Measurements from ENCODE around the gene PMF1.
A peak's percentile ranks its signal among the peaks of the same experiment; 100 is the strongest.
"Not testable (repeated sequence)": the region's sequence is repeated elsewhere in the genome, so short reads cannot be mapped to it uniquely, and the experiment has no call there.

Gene PMF1, protein sequence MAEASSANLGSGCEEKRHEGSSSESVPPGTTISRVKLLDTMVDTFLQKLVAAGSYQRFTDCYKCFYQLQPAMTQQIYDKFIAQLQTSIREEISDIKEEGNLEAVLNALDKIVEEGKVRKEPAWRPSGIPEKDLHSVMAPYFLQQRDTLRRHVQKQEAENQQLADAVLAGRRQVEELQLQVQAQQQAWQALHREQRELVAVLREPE

DNA sequence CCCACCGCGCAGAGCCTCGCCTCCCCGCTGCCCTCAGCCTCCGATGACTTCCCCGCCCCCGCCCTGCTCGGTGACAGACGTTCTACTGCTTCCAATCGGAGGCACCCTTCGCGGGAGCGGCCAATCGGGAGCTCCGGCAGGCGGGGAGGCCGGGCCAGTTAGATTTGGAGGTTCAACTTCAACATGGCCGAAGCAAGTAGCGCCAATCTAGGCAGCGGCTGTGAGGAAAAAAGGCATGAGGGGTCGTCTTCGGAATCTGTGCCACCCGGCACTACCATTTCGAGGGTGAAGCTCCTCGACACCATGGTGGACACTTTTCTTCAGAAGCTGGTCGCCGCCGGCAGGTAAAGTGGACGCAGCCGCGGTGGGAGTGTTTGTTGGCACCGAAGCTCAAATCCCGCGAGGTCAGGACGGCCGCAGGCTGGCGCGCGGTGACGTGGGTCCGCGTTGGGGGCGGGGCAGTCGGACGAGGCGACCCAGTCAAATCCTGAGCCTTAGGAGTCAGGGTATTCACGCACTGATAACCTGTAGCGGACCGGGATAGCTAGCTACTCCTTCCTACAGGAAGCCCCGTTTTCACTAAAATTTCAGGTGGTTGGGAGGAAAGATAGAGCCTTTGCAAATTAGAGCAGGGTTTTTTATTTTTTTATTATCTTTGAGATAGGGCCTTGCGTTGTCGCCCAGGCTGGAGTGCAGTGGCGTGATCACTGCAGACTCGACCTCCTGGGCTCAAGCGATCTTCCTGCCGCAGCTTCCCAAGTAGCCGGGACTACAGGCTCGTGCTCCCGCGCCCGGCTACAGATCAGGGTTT is at the start of gene PMF1:
TSS of gene PMF1 (plus strand) at position 175 of the 811 bp plus-strand sequence. CDS start at position 184, 9 bp downstream.
- DNase-seq (ENCODE audit: low read depth) = peak; percentile 93

DNA sequence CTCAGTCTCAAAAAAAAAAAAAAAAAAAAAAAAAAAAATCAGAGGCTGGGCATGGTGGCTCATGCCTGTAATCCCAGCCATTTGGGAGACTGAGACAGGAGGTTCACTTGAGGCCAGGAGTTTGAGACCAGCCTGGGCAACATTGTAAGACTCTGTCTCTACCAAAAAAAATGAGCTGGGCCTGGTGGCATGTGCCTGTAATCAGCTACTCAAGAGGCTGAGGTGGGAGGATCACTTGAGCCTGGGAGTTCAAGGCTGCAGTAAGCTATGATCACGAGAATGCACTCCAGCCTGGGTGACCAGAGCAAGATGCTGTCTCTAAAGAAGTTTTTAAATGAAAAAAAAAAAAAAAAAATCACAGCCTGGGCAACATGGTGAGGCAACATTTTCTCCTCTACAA is 49.1 kb upstream of the PMF1 start:
- no peak for DNase-seq (ENCODE audit: low read depth)

DNA sequence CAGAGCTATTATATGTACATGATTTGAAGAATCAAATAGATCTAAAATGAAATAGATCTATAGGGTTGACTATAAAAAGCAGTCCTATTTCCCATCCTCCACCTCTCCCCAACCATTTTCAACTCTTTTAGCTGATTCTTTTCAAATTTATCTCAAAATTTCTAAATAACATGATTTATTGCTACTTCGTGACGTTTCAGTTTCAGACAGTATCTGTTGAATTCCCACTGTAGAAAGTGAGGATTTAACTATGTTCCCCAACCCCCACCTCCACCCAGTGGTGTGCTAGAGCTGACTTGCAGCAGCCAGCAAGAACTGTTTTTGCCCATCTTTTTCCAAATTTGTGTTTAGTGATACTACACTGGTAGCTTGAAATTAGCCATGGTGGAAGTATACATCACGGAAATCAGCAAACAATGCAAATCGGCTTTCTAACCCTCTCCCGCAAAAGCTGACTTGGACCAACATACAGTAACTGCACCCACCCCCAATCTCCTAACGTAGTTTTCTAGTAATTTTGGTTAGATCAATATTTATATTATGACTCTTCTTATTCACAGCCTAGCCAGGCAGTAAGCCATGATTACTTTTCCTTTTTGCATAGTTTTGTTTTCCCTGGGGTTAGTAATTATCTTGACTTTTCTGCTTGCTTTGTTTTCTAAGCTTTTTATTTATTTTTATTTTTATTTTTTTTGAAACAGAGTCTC is 48.5 kb upstream of the PMF1 start:
- no peak for DNase-seq (ENCODE audit: low read depth)

DNA sequence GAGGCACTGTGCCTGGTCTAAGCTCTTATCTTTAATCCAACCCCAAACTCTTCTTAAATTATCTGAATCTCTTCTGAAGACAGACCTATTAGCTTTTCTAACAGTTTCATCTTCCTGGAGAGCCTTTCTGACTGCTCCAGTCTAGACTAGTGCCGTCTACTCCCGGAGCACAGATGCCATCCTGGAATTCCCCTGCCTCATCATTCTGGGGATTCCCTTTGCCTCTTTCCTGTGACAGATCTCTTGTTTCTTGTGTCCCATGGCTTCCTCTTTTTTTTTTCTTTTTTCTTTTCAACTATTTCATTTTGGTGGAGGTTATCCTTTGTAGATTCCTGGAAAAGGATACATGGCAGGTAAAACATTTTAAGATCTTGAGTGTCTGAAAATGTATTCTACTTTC is 47.7 kb upstream of the PMF1 start:
- DNase-seq (ENCODE audit: low read depth) = no peak

DNA sequence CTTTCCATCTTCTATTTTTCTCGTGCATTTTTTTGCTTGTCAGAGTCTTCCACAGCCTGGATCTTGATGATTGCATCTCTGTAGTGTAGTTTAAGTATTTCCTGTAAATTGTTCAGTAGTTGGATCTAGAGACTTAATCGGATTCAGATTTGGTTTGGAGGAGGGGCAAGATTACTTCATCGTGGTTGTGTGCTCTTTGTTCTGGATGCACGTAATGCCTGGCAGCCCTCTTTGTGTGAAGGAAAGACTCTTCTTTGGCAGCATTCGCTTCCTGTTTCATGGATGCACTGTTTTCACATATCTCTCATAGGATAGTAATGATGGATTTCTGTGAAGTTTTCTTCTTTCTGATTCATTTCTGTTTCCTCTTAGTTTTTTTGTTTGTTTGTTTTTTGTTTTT is 45.3 kb upstream of the PMF1 start:
- no peak for DNase-seq (ENCODE audit: low read depth)

DNA sequence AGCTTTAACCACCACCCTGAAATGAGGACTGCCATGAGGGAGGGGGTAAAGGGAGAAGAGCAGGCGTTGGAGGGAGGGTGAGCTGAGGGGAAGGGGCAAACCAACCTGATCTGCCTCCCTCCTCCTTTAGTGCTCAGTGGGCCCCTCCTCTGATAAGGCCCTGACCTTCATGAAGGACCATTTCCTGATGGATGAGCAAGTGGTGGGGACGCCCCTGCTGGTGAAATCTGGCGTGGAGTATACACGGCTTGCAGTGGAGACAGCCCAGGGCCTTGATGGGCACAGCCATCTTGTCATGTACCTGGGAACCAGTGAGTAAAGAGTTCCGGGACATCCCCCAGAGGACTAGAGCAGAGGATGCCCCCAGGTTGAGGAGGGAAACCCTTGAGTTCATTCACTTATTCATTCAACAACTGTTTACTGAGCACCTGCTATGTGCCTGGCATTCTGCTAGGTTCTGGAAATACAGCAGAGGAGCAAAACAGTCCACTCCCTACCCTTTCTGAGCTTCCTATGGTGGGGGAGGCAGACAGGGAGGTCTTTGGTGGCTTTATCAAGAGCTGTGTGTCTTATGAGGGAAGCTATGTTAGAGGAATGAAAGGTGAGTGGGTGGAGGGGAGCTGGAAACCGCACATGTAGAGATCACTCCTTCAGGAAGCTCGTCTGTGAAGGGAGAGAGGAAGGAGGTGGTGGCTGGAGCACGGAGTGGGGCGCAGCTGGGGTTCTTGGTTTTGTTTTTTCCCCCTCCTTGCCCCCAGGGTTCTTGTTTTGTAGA is 39.9 kb upstream of the PMF1 start:
- DNase-seq (ENCODE audit: low read depth) = no peak

DNA sequence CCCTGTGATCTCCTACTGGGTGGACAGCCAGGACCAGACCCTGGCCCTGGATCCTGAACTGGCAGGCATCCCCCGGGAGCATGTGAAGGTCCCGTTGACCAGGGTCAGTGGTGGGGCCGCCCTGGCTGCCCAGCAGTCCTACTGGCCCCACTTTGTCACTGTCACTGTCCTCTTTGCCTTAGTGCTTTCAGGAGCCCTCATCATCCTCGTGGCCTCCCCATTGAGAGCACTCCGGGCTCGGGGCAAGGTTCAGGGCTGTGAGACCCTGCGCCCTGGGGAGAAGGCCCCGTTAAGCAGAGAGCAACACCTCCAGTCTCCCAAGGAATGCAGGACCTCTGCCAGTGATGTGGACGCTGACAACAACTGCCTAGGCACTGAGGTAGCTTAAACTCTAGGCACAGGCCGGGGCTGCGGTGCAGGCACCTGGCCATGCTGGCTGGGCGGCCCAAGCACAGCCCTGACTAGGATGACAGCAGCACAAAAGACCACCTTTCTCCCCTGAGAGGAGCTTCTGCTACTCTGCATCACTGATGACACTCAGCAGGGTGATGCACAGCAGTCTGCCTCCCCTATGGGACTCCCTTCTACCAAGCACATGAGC is 36.1 kb upstream of the PMF1 start:
- DNase-seq (ENCODE audit: low read depth) = no peak

DNA sequence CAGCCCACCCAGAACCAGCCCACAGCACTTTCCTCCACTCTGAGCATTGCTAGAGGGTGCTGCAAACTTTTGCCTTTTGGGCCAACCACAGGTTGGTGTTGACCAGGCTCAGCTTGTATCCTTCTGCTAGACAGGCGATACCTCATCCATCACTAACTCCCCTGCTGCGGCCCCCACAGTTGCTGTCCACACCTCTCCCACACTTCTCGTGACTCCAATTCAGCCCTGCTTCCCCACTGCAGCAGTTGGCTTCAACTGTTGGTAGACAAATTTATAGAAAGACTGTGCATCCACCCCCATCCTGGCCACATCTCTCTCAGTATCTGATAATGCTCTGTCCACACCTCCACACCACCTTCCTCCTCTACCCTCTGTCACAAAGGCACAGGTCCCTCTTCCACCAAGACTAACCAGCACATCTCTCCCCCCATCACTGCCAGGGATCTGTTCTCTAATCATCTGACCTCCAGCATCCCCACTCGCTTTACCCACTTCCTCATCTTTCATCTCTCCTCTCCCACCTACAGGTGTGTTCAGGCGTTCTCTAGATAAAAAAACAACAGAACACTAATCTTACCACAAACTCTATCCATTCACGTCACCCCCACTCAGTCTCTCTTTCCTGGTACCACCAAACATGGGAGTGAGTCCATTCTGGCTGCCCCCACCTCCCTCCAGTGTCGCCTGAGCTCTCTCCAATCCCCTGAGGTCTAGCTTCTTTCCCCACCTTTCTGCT is 34.7 kb upstream of the PMF1 start:
- no peak for DNase-seq (ENCODE audit: low read depth)

DNA sequence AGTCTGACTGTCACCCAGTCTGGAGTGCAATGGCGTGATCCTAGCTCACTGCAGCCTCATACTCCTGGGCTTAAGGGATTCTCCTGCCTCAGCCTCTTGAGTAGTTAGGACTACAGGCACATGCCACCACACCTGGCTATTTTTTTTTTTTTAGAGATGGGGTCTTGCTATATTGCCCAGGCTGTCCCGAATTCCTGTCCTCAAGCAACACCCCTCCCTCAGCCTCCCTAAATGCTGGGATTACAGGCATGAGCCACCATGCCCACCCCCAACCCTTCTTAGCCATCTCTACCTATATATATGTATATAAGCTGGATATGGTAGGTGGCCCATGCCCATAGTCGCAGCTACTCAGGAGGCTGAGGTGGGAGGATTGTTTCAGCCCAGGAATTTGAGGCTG is 32.3 kb upstream of the PMF1 start:
- no peak for DNase-seq (ENCODE audit: low read depth)

DNA sequence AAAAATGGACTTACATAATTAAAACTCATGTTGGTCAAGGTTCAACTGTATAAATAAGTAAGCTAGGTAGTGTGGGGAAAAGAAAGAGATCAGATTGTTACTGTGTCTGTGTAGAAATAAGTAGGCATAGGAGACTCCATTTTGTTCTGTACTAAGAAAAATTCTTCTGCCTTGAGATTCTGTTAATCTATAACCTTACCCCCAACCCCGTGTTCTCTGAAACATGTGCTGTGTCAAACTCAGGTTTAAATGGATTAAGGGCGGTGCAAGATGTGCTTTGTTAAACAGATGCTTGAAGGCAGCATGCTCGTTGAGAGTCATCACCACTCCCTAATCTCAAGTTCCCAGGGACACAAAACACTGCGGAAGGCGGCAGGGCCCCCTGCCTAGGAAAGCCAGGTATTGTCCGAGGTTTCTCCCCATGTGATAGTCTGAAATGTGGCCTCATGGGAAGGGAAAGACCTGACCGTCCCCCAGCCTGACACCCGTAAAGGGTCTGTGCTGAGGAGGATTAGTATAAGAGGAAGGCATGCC is 31.3 kb upstream of the PMF1 start:
- DNase-seq (ENCODE audit: low read depth) = not testable (repeated sequence)

DNA sequence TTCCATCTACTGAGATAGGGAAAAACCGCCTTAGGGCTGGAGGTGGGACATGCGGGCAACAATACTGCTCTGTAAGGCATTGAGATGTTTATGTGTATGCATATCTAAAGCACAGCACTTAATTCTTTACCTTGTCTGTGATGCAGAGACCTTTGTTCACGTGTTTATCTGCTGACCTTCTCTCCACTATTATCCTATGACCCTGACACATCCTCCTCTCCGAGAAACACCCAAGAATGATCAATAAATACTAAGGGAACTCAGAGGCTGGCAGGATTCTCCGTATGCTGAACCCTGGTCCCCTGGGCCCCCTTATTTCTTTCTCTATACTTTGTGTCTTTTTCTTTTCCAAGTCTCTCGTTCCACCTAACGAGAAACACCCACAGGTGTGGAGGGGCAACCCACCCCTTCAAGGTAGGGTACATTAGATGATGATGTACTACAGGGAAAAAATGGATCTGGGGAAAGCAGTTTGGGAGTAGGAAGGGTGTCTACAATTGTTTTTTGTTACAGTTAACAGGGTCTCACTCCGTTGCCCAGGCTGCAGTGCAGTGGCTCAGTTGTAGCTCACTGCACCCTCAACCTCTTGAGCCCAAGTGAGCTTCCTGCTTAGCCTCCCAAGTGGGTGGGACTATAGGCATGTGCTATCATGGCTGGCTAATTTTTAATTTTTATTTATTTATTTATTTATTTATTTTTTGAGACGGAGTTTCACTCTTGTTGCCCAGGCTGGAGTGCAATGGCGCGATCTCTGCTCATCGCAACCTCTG is 30.6 kb upstream of the PMF1 start:
- not testable (repeated sequence) for DNase-seq (ENCODE audit: low read depth)

DNA sequence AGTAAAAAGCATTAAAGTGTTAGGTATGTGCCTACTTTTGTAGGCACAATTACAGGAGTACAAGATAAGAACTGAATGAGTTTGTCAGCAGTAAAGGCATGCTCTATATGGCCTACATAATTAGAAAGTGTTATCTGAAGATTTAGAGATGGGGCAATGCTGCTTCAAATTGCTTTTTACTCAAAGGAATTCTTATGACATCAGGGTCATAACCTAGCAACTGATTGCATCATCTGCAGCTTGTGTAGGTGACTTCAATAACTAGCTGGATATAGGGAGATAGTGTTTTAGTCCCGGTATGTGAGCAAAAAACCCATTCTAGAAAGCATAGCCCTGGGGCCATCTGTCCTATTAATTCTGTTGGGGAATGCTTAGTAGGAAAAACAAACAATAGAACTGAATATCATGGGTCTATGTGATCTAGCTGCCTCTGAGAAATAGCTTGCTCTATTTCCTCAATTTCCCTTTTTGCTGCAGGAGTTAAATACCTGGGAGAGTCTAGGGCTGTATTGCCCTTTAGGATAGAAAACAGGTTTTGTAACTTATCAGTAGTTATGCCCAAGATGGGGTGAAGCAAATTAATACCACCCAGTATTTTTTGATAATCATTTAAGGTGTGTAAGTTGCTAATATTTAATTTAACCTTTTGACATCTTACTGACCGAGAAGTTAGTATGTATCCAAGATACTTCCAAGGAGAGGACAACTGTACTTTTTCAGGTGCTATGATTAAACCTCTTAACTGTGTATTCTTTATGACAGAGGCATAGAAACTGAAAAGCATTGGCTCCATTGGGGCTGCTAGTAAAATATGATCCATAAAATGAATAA is 26.2 kb upstream of the PMF1 start:
- DNase-seq (ENCODE audit: low read depth) = not testable (repeated sequence)

DNA sequence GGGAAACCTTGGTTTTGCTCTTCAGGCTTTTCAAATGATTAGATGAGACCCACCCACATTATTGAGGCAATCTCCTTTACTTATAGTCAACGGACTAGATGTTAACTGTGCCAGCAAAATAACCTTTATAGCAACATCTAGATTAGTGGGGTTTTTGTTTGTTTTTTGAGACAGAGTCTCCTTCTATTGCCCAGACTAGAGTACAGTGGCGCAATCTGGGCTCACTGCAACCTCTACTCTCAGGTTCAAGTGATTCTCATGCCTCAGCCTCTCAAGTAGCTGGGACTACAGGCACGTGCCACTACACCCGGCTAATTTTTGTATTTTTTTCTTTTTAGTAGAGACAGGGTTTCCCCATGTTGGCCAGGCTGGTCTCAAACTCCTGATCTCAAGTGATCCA is 22.5 kb upstream of the PMF1 start:
- DNase-seq (ENCODE audit: low read depth) = not testable (repeated sequence)

DNA sequence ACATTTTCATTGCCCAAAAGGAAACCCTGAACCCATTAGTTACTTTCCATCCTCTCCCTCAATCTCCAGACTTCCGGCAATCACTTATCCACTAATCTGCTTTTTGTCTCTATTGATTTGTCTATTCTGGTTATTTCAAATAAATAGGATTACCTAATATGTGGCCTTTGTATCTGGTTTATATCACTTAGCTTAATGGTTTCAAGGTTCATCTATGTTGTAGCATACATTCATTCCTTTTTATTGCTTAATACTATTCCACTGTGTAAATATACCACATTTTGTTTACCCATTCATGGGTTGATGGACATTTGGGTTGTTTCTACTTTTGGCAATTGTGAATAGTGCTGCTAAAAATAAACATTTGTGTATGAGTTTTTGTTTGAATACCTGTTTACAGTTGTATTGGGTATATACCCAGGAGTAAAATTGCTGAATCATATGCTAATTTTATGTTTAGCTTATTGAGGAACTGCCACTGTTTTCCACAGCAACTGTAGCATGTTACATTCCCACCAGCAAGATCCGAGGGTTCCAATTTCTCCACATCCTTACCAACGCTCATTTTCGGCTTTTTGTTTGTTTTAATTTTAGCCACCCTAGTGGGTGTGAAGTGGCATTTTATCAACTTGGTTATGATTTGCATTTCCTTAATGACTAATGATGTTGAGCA is 21.4 kb upstream of the PMF1 start:
- no peak for DNase-seq (ENCODE audit: low read depth)

DNA sequence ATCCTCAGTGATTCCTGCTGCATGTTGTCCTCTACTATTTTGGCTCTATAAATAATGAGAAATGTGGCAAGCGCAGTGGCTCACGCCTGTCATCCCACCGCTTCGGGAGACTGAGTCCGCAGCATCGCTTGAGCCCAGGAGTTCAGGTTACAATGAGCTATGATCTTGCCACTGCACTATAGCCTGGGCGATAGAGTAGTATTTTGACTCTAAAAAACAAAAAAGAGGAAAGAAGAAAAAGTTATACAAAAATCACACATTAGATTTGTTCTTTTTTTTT is 19.7 kb upstream of the PMF1 start:
- DNase-seq (ENCODE audit: low read depth) = no peak

DNA sequence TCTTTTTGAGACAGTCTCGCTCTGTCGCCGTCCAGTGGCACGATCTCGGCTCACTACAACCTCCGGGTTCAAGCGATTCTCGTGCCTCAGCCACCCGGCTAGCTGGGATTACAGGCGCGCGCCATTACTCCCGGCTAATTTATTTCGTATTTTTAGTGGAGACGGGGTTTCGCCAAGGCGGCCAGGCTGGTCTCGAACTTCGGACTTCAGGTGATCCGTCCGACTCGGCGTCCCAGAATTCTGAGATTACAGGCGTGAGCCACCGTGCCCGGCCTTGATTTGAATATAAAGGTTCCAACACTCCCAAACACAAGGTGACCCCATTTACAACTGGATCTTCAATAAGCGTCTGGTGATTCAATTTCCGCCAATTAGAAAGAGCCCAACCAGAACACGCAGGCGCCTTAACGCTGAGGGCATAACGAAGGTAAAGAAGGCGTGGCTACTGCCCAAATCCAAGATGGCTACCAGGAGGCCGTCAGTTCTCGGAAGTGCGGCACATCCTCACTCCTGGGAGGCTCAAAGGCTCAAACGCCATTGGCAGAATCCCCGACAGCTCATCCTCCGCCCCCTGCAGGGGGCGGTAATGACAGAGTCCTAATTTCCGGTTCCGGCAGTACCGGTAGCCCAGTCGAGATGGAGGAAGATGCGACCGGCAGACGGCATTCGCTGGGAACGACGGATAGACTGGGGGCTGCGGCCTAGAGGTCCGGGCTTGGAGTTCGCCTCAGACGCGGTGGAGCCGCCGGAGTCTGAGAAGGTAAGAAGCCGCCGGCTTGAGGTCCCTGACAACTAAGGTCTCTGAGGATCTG is 19.1 kb upstream of the PMF1 start, which contains the start of gene SLC25A44:
TSS of gene SLC25A44 (plus strand) at position 617 of the 812 bp plus-strand sequence. CDS start 5,744 bp downstream, outside the sequence.
- peak; percentile 93 for DNase-seq (ENCODE audit: low read depth)

DNA sequence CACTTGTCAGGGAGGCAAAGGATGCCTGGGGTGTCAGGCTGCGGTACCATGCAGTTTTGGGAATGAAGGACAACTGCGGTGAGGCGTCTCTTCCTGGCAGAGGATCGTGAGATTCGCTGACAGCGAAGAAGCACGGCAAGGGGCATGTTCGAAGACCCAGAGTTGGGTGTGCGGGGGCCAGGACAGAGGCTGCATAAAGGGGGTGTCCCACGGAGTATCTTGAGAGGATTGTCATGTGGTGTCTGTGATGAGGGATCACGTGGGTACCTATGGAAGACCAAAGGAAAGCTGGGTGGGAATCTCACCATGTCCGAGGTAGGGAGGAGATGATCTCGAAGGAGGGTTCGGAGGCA is 18.5 kb upstream of the PMF1 start:
- no peak for DNase-seq (ENCODE audit: low read depth)

DNA sequence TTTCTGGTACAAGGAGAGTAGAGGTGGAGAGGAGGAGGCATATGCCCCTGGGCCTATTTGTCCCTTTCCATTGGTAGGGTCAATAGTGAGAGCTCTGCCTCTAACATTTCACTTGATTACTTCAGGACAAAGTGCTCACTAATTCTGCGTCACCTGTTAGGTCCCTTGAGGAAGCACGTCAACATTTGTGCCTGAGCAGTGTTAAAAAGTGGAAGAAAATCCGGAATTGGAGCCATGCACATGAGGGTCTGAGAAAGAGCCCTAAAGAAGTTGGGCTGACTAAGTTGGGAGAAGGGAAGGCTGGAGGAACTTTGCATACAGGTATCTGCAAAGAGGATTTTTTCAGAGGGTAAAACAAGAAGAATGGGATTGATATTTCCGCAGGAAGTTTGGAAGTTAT is 17.0 kb upstream of the PMF1 start:
- no peak for DNase-seq (ENCODE audit: low read depth)

All from activated T-cell treated with anti-CD3 and anti-CD28 coated beads for 1 hour (primary cell).